HL-60/S4 (cell line): Measurements from ENCODE around the gene DEPDC7.
"Not testable (repeated sequence)": the region's sequence is repeated elsewhere in the genome, so short reads cannot be mapped to it uniquely, and the experiment has no call there.

Experiments
- in situ Hi-C: fragments of 300-500 bp; cut with MboI; formaldehyde crosslinking; loops from 2 replicates; pipeline ENCODE4 v1.14.3; 2022; ENCODE audit warnings: low sequenced_read_pairs

DEPDC7 gene

GRCh38 chr11:33021937-33022336 lies 6.3 kb downstream of the DEPDC7 start:
- in situ Hi-C loops = no loop called here

- in situ Hi-C loops = no loop called here
Measured at GRCh38 chr11:33025339-33025722, 9.7 kb downstream of the DEPDC7 start.

- in situ Hi-C loops = no loop called here
Measured at GRCh38 chr11:33027233-33027632, 11.6 kb downstream of the DEPDC7 start.

DNA sequence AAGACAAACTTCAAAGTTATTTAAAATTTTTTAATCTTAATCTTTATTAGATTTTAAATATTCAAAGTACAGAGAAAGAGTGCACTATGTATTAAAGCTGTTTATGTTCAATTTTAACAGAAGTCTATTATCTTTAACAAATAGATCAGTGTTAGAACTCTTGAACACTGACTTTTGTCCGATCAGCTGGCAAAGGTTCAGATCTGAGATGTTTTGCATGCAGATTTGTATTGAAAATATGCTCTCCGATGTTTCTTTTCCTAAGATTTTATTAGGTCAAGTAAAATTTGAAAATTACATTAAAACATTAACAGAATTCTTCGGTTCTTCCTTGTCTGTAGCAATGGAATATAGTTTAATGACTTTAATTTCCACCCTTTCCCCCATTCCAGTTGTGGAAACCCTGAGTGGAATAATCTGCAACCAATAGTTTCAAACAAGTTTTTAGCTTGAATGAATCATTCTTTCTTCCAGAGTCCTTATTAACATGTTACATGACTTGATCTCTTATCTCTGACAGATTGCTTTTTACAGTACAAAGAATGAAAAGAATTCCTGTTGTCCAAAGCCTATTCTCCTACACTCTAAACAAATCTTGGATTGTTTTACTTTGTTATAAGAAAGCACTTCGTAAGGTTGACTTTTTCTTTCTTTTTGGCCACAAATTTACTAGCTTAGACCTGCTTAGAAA lies 12.3 kb downstream of the DEPDC7 start:
- in situ Hi-C loops = no loop called here

- in situ Hi-C loops = no loop called here
Measured at GRCh38 chr11:33028537-33028914, 12.8 kb downstream of the DEPDC7 start.

DNA sequence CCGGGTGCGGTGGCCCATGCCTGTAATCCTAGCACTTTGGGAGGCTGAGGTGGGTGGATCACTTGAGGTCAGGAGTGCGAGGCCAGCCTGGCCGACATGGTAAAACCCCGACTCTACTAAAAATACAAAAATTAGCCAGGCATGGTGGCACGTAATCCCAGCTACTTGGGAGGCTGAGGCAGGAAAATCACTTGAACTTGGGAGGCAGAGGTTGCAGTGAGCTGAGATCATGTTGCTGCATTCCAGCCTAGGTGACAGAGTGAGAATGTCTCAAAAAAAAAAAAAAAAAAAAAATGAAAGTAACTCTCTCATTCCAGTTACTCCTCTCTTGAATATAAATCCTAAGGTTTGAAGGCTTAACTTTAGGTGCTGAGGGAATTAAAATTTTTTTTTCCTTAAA lies 13.5 kb downstream of the DEPDC7 start:
- in situ Hi-C loops = not testable (repeated sequence)

DNA sequence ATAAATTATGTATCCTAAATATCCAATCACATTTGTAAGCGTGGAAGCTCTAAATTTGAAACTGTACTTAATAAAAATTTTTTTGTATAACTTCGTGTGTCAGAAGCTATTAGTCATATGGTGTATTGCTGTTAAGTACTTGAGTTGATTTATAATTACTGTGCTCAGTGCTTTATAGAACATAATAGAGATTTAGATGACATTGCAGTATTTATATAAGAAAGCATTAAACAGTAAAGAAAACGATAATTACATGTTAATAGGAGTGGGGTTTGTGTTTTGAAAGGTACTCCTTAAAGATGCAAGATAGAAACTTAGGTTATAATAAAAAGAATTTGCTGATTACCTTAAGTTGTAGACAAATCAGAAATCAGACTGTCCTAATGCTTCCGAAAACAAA lies 17.8 kb downstream of the DEPDC7 start:
- in situ Hi-C loops = no loop called here

DNA sequence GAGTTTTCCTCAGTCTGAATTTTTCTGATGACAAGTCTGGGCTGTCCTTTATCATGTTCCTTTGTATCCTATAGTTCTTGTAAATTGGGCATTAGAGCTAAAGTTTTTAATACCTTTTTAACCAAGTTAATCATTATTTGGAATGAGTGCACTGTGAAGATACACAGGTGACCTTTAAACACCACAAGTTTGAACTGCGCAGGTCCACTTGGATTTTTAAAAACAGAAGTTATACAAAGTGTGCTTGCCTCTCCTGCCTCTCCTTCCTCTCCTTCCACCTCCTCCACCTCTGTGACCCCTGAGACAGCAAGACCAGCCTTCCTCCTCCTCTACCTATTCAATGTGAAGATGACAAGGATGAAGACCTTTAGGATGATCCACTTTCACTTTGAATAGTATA lies 19.3 kb downstream of the DEPDC7 start:
- in situ Hi-C loops = no loop called here

DNA sequence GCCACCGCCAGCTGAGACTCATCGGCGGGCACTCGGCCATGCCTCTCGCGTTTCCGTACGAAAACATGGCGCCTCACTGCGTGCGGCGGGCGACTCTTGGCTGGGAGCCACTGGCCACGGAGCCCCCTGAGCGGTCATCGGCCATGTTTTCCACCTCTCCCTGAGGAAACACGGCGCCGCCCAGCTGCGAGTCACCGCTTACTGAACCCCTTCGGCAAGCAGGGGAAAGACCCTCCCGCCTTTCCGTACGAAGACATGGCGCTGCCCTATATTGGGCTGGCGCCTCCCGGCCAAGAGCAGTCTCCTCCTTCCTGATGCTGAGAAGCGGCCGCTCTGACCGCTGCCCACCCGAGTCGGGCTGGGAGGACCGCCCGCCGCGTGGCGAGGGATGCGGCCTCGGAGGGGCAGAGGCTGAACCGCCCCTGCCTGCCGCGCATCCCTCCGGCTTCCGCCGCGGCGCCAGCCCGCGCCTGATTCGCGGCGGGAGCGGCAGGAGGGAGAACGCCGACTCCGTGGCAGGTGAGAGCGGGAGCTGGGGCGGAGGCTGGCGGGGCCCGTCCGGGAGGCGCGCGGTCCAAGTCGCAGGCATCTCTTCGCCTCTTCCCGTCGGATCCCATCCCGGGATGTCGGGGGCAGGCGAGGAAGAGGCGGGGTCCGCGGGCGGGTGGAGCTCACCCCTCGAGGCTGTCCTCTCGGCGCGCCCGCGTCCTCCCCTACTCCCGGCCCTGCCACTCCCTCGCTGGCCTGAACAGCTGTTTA lies 23.8 kb downstream of the DEPDC7 start, which contains the start of gene TCP11L1:
TCP11L1 (plus strand) TSS at position 299 of the 759 bp plus-strand sequence. CDS start 4,202 bp downstream, outside the sequence.
- in situ Hi-C loops = no loop called here

DNA sequence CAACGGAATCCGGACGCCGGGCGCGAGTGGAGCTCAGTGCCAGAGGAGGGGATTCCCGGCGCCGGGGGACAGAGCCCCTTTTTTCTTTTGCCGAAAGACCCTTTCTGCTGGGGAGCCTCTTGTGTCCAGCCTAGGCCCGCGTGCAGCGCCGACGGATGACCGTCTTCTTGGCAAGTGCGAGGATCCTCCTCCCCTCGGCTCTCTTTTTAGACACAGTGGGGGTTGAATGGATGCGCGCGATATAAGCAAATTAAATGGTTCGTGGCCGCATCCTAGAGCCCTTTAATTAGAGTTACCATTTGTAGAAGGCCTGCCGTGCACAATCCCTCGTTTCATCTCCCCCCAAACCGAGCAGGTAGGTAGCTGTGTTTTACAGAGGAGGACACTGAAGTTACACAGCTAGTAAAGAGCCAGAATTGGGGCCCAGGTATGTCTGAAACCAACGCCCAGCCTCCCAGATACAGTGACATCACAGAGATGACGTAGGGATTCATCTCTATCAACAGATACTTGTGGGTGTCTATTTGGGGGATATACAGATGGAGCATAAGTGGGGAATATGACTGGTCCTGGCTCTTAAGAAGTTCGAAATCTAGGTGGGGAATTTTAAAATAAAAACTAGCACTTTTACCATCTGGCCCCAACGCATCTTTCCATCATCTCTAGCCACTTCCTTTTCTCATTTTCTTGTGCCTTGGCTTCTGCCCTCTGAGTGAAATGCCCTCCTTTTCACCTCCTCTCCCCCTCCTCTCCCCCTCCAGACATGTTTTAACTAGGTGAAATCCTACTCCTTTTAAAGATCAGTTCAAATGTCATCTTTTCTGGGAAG lies 24.6 kb downstream of the DEPDC7 start:
- in situ Hi-C loops = no loop called here

- in situ Hi-C loops = no loop called here
Measured at GRCh38 chr11:33040862-33041453, 25.3 kb downstream of the DEPDC7 start.

DNA sequence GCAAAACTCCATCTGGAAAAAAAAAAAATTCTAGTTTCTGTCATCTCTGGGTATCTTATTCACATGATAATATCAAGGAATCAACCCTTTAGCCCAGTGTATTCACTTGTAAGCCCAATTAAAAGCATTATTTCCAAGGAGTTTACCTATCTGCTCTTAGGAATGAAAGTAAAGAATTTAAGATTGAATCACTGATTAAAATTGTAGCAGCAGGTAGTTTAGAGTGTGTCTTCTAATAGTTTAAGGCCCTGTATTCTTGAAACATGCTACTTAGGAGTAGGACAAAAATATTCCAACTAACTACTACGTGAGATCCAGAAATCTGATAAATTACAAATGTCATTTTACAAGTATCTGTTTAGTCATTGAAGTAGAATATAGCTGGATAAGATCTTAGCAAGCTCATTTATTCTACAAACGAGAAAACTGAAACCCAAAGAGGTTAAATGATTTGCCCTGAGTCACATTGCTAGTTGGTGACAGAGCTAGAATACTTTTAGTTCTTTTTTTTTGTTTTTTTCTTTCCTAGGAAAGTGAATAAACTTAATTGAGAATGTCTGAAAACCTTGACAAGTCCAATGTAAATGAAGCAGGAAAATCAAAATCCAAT lies 27.6 kb downstream of the DEPDC7 start:
- in situ Hi-C loops = no loop called here

- in situ Hi-C loops = no loop called here
Measured at GRCh38 chr11:33044285-33044756, 28.6 kb downstream of the DEPDC7 start.

- in situ Hi-C loops = no loop called here
Measured at GRCh38 chr11:33045551-33046255, 30.0 kb downstream of the DEPDC7 start.

GRCh38 chr11:33048701-33049100 lies 33.0 kb downstream of the DEPDC7 start:
- in situ Hi-C loops = not testable (repeated sequence)

DNA sequence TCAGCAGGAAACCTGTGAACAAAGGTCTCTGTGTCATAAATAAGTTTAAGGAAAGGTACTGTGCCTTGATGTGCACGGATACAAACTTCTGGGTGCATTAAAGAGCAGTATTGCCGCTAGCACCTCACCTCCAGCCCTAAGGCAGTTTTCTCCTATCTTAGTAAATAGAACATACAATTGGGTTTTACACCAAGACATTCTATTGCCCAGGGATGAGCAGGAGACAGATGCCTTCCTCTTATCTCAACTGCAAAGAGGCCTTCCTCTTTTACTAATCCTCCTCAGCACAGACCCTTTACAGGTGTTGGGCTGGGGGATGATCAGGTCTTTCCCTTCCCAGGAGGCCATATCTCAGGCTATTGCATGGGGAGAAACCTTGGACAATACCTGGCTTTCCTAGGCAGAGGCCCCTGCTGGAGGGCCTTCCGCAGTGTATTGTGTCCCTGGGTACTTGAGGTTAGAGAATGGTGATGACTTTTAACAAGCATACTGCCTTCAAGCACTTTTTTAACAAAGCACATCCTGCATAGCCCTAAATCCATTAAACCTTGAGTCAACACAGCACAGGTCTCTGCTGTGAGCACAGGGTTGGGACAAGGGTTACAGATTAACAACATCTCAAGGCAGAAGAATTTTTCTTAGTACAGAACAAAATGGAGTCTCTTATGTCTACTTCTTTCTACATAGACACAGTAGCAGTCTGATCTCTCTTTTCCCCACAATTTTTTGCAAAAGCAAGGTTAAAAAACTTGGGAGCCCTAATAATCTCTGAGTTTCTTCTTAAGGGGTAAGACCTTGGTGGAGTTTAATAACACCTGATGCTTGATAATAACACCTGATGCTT lies 34.1 kb downstream of the DEPDC7 start:
- in situ Hi-C loops = not testable (repeated sequence)

DNA sequence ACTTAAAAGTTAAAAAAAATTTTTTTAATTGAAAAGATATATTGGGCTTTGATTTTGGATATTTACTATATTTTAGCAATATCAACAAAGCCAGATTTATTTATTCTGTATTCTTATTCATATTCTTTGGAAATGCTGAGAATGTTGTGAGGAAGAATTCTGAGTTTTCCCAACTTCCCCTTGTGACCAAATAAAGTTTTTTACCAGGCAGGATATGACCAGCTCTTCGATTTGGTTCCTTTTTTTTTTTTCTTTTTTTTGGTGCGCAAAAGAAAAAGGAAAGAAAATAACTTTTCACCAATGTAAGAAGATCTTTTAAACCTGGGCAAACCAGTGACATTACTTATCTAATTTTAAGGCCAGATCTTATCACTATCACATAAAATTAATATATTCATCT lies 36.6 kb downstream of the DEPDC7 start:
- in situ Hi-C loops = no loop called here

DNA sequence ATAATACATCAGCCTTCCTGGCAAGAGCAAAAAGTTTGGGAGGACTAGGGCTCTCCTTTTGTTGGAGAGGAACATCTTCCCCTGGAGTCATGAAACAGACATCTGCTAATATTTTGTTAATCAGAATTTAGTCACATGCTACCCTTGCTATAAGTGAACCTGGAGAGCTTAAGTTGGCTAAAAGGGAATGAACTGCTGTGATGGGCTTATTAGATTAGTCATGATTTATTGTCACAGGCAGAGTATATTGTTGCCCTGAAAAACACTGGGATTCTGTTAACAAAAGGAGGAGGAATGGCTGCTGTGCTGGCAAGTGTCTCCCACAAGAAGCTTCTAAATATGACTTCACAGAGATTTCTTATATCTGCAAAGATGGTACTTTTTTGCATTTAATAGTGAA lies 39.7 kb downstream of the DEPDC7 start:
- in situ Hi-C loops = no loop called here

DNA sequence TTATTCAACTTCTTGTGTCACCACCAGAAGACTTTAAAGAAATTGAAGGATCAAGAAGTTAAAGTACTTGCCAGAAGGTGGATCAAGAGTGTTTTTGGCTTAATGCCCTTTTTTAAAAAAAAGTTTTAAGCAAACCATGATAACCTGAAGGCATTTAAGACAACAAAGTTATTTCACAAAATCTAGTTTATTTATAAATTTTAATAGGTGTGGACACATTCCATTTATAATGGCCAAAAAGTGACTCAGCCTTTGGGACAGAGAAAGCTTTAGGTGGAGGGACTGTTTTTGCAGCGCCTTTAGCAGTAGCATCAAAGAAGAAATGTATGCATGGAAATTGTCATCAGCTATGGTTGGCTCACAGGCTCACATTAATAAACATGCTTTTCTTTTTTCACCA lies 41.6 kb downstream of the DEPDC7 start:
- in situ Hi-C loops = no loop called here
